GM20000 (cell line): ENCODE measurements around the gene CLEC7A.
A peak's percentile ranks its signal among the peaks of the same experiment; 100 is the strongest.

Source experiments
- DNase-seq: peaks from one replicate; pipeline ENCODE4 v3.0.0; 2012; ENCODE audit warnings: low spot score
- TF ChIP-seq, protein P1 (sequence below): IDR thresholded peaks from 2 replicates; pipeline ENCODE4 v1.5.1; 2012; ENCODE audit warnings: mild to moderate bottlenecking, control low read depth; ENCODE audit errors: extremely low read depth, missing control alignments

CLEC7A gene

DNA sequence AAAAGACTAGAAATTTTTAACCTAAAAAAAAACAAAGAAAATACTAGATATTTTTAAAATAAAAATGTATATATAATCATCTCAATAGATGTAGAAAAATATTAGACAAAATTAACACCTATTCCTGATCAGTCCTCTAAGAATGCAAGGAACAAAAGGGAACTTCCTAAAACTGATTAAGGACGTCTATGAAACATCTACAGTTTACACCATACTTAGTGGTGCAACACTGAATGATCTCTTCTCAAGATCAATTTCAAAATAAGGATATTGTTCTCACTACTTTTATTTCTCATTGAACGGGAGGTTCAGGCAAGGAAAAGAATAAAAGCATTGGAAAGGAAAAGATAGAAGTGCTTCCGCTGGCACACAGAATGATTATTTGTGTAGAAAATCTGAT is 26.0 kb upstream of the CLEC7A start:
- DNase-seq: no peak
- TF ChIP-seq, protein P1, sequence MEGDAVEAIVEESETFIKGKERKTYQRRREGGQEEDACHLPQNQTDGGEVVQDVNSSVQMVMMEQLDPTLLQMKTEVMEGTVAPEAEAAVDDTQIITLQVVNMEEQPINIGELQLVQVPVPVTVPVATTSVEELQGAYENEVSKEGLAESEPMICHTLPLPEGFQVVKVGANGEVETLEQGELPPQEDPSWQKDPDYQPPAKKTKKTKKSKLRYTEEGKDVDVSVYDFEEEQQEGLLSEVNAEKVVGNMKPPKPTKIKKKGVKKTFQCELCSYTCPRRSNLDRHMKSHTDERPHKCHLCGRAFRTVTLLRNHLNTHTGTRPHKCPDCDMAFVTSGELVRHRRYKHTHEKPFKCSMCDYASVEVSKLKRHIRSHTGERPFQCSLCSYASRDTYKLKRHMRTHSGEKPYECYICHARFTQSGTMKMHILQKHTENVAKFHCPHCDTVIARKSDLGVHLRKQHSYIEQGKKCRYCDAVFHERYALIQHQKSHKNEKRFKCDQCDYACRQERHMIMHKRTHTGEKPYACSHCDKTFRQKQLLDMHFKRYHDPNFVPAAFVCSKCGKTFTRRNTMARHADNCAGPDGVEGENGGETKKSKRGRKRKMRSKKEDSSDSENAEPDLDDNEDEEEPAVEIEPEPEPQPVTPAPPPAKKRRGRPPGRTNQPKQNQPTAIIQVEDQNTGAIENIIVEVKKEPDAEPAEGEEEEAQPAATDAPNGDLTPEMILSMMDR: no peak

DNA sequence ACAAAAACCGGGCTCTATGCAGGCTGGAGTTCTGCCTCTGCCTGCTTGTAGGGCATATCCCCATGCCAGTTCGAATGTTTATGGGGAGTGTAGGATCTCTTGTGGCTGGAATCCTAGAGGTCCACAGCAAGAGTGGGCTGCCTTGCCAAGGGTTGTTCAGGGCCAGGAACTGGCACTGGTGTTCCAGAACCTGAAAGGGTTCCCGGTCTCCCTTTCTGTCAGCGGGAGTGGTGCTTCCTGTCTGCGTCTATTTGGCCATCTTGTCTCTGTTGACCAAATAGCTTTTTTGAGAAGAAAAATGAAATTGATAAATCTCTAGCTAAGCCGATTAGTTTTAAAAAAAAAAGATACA is 24.1 kb upstream of the CLEC7A start:
- TF ChIP-seq, protein P1: no peak
- DNase-seq: no peak

DNA sequence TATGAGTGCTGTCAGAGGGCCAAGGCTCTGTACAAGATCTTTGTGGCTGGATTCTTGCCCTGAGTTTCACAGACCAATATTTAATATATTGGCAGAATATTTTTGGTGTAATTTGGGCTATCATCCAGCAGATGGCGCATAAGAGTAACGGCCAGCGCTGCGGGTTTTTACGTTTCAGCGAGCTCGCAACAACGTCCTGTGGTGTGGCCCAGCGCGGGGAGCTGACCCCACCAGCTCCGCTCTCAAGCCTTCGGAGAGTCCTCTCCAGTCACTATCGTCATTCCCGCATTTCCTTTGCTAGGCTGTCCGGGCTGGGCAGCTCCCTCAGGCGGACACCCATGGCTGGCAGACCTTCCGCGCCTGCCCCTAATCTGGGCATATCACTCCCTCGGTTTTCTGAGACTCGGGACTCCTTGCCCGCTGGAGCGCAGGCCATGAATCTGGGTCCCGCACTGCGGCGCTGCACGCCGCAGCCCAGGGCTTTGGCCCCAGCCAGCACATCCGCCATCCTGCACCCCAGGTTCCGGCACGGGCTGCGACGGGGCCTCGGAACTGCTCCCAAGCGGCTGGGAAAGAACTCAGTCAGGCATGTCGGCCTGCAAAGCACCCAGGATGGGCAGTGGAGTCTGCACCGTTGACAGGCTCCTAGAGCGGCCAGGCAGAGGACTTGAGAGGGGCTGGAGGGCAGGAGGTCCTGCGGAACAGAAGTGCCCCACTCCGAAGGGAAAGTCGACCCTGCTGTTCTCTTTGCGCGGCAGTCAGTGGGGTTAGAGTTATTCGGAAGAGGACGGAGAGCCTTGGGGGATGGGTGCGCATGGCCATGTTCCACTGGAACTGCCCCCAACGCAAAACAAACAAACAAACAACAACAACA is 23.5 kb upstream of the CLEC7A start:
- TF ChIP-seq, protein P1: peak; percentile 27

DNA sequence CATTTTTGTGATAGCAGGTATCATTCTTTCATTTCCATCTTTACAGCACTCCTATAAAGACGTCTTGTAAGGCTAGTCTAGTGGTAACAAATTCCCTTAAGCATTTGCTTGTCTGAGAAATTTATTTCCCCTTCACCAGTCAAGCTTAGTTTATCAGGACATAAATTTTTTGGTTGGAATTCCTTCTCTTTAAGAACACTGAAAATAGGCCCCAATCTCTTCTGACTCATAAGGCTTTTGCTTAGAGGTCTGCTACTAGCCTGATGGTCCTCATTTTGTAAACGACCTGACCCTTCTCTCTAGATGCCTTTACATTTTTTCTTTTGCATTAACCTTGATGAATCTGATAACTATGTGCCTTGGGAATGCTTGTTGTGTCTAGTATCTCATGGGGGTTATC is 21.6 kb upstream of the CLEC7A start:
- TF ChIP-seq, protein P1: no peak
- DNase-seq: no peak

More for the DNA sequence above, 23.5 kb upstream of the CLEC7A start:
- DNase-seq: peak; percentile 64

DNA sequence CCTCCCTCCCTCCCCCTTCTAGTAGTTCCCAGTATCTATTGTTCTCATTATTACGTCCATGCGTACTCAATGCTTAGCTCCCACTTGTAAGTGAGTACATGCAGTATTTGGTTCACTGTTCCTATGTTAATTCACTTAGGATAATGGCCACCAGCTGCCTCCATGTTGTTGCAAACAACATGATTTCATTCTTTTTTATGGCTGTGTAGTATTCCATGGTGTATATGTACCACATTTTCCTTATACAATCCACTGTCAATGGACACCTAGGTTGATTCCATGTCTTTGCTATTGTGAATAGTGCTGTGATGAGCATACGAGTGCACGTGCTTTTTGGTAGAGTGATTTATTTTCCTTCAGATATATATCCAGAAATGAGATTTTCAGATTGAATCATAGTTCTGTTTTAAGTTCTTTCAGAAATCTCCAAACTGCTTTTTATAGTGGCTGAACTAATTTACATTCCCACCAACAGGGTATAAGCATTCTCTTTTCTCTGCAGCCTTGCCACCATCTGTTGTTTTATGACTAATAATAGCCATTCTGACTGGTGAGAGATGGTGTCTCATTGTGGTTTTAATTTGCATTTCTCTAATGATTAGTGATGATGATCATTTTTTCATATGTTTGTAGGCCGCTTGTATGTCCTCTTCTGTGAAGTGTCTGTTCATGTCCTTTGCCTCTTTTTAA is 17.9 kb upstream of the CLEC7A start:
- TF ChIP-seq, protein P1: no peak
- DNase-seq: no peak

DNA sequence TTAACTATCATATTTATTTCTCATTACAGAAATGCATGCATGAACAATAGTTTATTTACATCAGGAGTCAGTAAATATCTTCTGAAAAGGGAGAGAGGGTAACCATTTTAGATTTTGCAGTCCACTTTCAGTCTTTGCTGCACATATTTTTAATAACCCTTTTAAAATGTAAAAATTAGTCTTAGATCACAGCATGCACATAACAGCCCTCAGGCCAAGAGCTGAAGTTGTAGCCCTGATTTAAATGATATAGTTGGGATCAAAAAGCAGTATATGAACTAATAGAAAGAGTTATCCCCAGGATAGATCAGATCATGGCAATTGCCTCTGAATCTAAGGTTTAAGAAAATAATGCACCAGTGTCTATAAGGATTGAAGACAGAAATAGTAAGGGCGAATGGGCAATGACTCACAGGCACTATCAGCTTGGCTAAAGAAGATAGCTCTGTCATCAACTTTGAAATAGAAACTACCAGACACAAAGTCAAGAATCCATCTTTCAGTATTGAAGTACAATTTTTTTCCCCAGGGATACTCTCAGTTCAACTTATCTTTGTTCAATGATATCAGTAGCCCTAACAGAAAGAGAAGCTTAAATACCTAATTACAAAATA is 13.1 kb upstream of the CLEC7A start:
- DNase-seq: no peak

More for the DNA sequence above, 13.1 kb upstream of the CLEC7A start:
- TF ChIP-seq, protein P1: no peak
